Coronary artery (tissue), 2 donors: ENCODE measurements around the gene MYO5B.

ENCODE experiments used
- DNase-seq: peaks from one replicate; pipeline ENCODE4 v3.0.0-alpha.2; 2017; ENCODE audit warnings: low spot score
- H3K27ac ChIP-seq, 2 donors: fragments of 200-600 bp; sonication (generic); one replicate each; pipeline ENCODE4 v1.5.1; 2016 to 2019
- H3K4me3 ChIP-seq: fragments of 200-600 bp; sonication (generic); 2 replicates; pipeline ENCODE4 v1.5.1; 2016; ENCODE audit warnings: mild to moderate bottlenecking, moderate library complexity
- CTCF ChIP-seq: fragments of 200-600 bp; sonication (generic); IDR thresholded peaks from one replicate; pipeline ENCODE4 v1.5.1; 2019; ENCODE audit warnings: antibody characterized with exemption

The MYO5B gene

GRCh38 chr18:49966090-49966489 lies 228.9 kb downstream of the MYO5B start:
- DNase-seq = no peak
- H3K27ac ChIP-seq = no peak overlapping the region
- H3K4me3 ChIP-seq = no peak overlapping the region
- no peak for TF ChIP-seq CTCF

- H3K27ac ChIP-seq = no peak overlapping the region
- H3K4me3 ChIP-seq = no peak overlapping the region
- TF ChIP-seq CTCF = no peak
- DNase-seq = no peak
These were observed 231.7 kb downstream of the MYO5B start for GRCh38 chr18:49963217-49963616.

- Histone ChIP-seq H3K4me3 (no peak overlapping the region), H3K27ac (no peak overlapping the region)
- no peak for DNase-seq
These were observed 233.7 kb downstream of the MYO5B start for GRCh38 chr18:49961271-49961670.

GRCh38 chr18:49960376-49960775 lies 234.6 kb downstream of the MYO5B start:
- no peak for DNase-seq

More at GRCh38 chr18:49961271-49961670, 233.7 kb downstream of the MYO5B start:
- no peak for TF ChIP-seq CTCF

GRCh38 chr18:49959176-49959575 lies 235.8 kb downstream of the MYO5B start:
- TF ChIP-seq CTCF = no peak

More at GRCh38 chr18:49960376-49960775, 234.6 kb downstream of the MYO5B start:
- H3K27ac ChIP-seq = no peak overlapping the region
- TF ChIP-seq CTCF = no peak
- no peak overlapping the region for H3K4me3 ChIP-seq

GRCh38 chr18:49955263-49955662 lies 239.7 kb downstream of the MYO5B start:
- Histone ChIP-seq H3K27ac (no peak overlapping the region), H3K4me3 (no peak overlapping the region)
- no peak for DNase-seq
- no peak for TF ChIP-seq CTCF

More at GRCh38 chr18:49959176-49959575, 235.8 kb downstream of the MYO5B start:
- Histone ChIP-seq H3K4me3 (no peak overlapping the region), H3K27ac (no peak overlapping the region)
- DNase-seq = no peak

GRCh38 chr18:49953391-49953790 lies 241.6 kb downstream of the MYO5B start:
- TF ChIP-seq CTCF = no peak
- no peak overlapping the region for H3K4me3 ChIP-seq
- no peak for DNase-seq

More at GRCh38 chr18:49953391-49953790, 241.6 kb downstream of the MYO5B start:
- H3K27ac ChIP-seq = no peak overlapping the region
